Esophagus (tissue), 2 donors: ENCODE results near the gene ZDHHC14. TPM values are rescaled to one million over a fixed set of nuclear protein-coding genes. Genes with fewer than 3 reads are reported as not detected.

Experiments used
- H3K27ac ChIP-seq, 2 donors: one replicate each; pipeline ENCODE4 v1.5.1; 2013; ENCODE audit warnings: low read depth in 2 of 2, mild to moderate bottlenecking in 2 of 2, inconsistent platforms in 1 of 2, low read length in 1 of 2, moderate library complexity in 1 of 2
- H3K27me3 ChIP-seq, 2 donors: one replicate each; pipeline ENCODE4 v1.6.1; 2013; ENCODE audit warnings: low read length in 2 of 2, control low read depth in 1 of 2, mild to moderate bottlenecking in 1 of 2; ENCODE audit not compliant: insufficient read depth in 2 of 2, control insufficient read depth in 1 of 2
- H3K36me3 ChIP-seq, 2 donors: one replicate each; pipeline ENCODE4 v1.6.1; 2013; ENCODE audit warnings: low read length in 1 of 2; ENCODE audit not compliant: control insufficient read depth in 2 of 2, insufficient read depth in 2 of 2
- H3K4me1 ChIP-seq, 2 donors: one replicate each; pipeline ENCODE4 v1.6.1; 2013; ENCODE audit warnings: low read length in 1 of 2; ENCODE audit not compliant: control insufficient read depth in 2 of 2, insufficient read depth in 2 of 2
- H3K4me3 ChIP-seq, 2 donors: one replicate each; pipeline ENCODE4 v1.5.1; 2013; ENCODE audit warnings: low read length in 2 of 2, mild to moderate bottlenecking in 2 of 2, low read depth in 1 of 2, moderate library complexity in 1 of 2
- H3K9me3 ChIP-seq, 2 donors: one replicate each; pipeline ENCODE4 v1.6.1; 2013; ENCODE audit warnings: mild to moderate bottlenecking in 2 of 2, low read depth in 1 of 2, low read length in 1 of 2, moderate library complexity in 1 of 2; ENCODE audit not compliant: control insufficient read depth in 2 of 2, insufficient read depth in 1 of 2
- WGBS, 2 donors: extraction: QIAGEN DNeasy Blood & Tissue Kit; methylation state at CpG; one replicate each; pipeline ENCODE4 v1.1.7; 2013; 5-methylcytosine and 5-hydroxymethylcytosine counted together
- polyA plus RNA-seq, 2 donors: library from polyadenylated mRNA; stranded (reverse); fragments of 200-250 nt; gene quantifications; one replicate each; pipeline ENCODE4 v1.2.3, GENCODE V29; 2013
- donor health status: healthy with polysubstance abuse.
- donor health status: Bipolar disorder and iron deficiency.

Gene ZDHHC14
- polyA plus RNA-seq, 2 donors = 2.9 to 3.7 TPM

DNA sequence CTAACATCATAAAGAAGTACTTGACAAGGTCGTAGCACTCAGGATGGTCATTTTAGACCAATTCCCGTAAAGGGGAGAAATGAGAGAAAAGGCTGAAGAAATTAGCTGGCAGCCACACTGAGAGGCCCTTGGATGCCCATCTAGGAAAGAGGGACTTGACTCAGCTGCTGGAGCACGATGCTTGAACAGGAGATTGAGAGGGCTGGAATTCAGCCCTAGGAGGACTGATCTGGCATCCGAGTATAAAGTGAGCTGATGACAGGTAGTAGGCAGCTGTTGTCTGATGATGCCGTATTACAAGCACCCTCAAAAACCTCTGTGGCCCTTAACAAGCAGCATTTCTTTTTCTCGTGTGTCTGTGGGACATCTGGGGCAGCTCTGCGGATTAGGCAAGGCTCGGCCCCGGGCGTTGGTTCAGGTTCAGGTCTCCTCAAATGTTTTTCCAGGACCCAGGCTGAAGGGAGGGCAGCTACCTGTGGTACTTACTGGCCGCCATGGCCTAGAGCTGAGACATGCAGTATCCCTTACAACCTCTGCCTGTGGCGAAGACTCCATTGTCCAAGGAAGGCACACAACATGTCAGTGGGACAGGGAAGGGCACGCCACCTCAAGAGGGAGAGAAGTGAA, 222.4 kb downstream of the ZDHHC14 start:
- H3K4me3 ChIP-seq = no peak overlapping the region
- H3K9me3 ChIP-seq = no peaks in the 10 kb centered on the region
- H3K36me3 ChIP-seq = peaks cover 0 to 2% of the 10 kb centered on the region in 2 donors
- H3K4me1 ChIP-seq = no peaks in the 10 kb centered on the region
- H3K27ac ChIP-seq = no peak overlapping the region
- no peaks in the 10 kb centered on the region for H3K27me3 ChIP-seq
- WGBS, 2 donors = 88 to 93% methylated on average over 13 of the region's 13 CpGs

DNA sequence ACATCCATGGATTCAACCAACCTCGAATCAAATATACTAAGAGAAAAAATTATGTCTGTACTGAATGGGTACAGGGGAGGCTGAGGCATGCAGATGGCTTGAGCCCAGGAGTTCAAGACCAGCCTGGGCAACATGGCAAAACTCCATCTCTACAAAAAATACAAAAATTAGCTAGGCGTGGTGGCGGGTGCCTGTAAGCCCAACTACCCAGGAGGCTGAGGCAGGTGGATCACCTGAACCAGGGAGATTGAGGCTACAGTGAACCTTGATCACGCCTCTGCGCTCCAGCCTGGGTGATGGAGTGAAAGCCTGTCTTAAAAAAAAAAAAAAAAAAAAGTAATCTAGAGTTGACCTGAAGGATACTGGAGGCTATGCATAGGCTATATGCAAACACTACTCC, 223.0 kb downstream of the ZDHHC14 start:
- no peak overlapping the region for H3K27ac ChIP-seq
- H3K4me1 ChIP-seq = no peaks in the 10 kb centered on the region
- no peaks in the 10 kb centered on the region for H3K9me3 ChIP-seq
- no peak overlapping the region for H3K4me3 ChIP-seq
- peaks cover 0 to 2% of the 10 kb centered on the region in 2 donors for H3K36me3 ChIP-seq
- 95 to 96% methylated on average over 5 of the region's 5 CpGs for WGBS, 2 donors
- H3K27me3 ChIP-seq = no peaks in the 10 kb centered on the region

DNA sequence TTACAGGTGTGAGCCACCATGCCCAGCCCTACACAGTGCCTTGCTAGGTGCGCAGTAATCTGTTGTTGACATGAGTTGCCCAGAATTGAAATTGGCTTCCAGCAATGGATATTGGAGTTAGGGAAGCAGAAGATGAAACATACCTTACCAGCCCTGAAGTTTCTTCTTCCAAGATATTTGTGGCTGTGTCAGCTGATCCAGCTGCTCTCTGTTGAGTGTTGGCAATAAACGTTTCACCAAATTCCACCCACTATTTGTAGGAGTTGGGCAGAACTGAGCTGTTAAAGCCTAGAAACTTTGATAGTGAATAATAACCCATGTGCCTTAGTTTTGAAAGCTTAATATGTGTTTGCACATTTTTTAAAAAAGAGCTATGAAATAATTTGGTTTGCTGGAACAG, 223.8 kb downstream of the ZDHHC14 start:
- no peaks in the 10 kb centered on the region for H3K4me1 ChIP-seq
- 58 to 70% methylated on average over 2 of the region's 2 CpGs for WGBS, 2 donors
- no peaks in the 10 kb centered on the region for H3K27me3 ChIP-seq
- no peak overlapping the region for H3K27ac ChIP-seq
- H3K4me3 ChIP-seq = no peak overlapping the region
- peaks cover 0 to 2% of the 10 kb centered on the region in 2 donors for H3K36me3 ChIP-seq
- no peaks in the 10 kb centered on the region for H3K9me3 ChIP-seq

DNA sequence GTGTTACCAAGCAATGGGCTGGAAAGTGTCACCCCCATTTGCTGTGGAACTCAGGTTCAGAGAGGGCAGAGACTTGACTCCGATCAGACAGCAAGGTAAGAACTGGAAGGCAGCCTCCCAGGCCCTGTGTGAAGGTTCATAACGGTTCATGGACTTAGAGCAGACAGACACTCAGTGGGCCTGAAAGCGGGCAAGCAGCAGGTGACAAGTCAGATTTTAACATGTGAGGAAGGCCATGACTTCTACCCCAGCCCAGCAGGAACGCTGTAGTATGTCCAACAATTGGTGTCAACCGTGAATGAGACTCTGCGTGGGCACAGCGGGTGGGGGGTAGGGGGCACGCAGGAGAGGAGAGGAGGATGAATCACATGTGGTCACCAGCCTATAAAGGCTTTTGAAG, 224.5 kb downstream of the ZDHHC14 start:
- 89 to 93% methylated on average over 8 of the region's 8 CpGs for WGBS, 2 donors
- no peaks in the 10 kb centered on the region for H3K4me1 ChIP-seq

DNA sequence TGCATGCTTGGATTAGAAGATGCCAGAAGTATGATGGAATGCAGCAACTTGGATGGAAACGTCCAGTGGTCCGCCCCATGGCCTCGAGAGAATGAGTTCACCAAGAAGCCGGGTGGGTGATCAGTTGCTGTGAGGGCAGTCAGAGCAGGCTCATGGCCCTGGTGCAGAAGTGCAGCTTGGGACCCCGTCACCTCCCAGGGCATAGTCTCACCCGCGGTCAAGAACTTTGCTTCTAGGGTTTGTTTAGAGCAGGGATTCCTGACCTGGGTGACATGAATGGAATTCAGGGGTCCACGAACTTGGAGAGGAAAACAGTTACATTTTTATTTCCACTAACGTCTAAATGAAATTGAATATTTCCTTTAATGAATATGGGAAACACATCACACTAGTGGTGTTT, 225.5 kb downstream of the ZDHHC14 start:
- H3K4me3 ChIP-seq = no peak overlapping the region
- peaks cover 0 to 2% of the 10 kb centered on the region in 2 donors for H3K36me3 ChIP-seq
- 83 to 84% methylated on average over 9 of the region's 9 CpGs for WGBS, 2 donors
- H3K9me3 ChIP-seq = no peaks in the 10 kb centered on the region
- no peak overlapping the region for H3K27ac ChIP-seq
- H3K4me1 ChIP-seq = no peaks in the 10 kb centered on the region
- H3K27me3 ChIP-seq = no peaks in the 10 kb centered on the region

More for the DNA sequence above, 224.5 kb downstream of the ZDHHC14 start:
- Histone ChIP-seq H3K4me3 (no peak overlapping the region), H3K27me3 (no peaks in the 10 kb centered on the region), H3K36me3 (peaks cover 0 to 2% of the 10 kb centered on the region in 2 donors), H3K9me3 (no peaks in the 10 kb centered on the region), H3K27ac (no peak overlapping the region)

DNA sequence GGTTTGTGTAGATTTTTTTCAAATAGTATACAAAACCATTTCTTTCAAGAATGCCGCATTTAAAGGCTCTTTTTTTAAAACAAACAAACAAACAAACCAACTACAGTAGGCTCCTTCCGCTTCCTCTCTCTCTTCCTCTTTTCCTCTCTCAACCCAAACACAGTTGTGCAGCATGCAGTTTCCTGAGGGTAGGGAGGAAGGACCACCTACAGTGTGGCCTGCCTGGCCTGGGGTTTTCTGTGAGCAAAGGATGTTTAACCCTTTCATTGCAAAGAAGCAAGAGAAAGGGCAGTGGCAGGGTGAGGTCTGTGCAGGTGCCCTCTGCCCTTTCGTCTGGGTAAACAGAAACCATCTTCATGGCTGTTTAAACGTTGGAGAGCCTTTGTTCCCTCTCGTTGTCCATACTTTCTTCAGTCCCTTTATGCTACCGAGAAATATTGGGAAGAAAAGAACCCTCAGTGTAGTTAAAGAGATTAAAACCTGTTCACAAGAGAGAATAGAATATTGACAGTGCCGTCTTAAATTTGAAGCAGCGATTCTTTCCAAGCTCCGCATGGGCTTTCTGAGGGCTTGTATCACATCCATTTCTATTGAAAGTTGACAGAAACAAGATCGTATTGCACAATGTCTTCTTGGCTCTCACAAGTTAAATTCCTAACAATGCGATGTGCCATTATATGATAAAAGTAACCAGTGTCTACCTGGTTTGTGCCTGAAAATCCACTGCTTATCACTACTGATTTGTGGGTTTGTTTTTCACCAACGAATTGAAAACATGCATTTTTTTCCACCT, 226.5 kb downstream of the ZDHHC14 start:
- Histone ChIP-seq H3K9me3 (no peaks in the 10 kb centered on the region), H3K4me3 (no peak overlapping the region), H3K4me1 (no peaks in the 10 kb centered on the region), H3K36me3 (peaks cover 0 to 2% of the 10 kb centered on the region in 2 donors), H3K27ac (no peak overlapping the region), H3K27me3 (no peaks in the 10 kb centered on the region)
- WGBS, 2 donors = 68 to 71% methylated on average over 12 of the region's 12 CpGs

DNA sequence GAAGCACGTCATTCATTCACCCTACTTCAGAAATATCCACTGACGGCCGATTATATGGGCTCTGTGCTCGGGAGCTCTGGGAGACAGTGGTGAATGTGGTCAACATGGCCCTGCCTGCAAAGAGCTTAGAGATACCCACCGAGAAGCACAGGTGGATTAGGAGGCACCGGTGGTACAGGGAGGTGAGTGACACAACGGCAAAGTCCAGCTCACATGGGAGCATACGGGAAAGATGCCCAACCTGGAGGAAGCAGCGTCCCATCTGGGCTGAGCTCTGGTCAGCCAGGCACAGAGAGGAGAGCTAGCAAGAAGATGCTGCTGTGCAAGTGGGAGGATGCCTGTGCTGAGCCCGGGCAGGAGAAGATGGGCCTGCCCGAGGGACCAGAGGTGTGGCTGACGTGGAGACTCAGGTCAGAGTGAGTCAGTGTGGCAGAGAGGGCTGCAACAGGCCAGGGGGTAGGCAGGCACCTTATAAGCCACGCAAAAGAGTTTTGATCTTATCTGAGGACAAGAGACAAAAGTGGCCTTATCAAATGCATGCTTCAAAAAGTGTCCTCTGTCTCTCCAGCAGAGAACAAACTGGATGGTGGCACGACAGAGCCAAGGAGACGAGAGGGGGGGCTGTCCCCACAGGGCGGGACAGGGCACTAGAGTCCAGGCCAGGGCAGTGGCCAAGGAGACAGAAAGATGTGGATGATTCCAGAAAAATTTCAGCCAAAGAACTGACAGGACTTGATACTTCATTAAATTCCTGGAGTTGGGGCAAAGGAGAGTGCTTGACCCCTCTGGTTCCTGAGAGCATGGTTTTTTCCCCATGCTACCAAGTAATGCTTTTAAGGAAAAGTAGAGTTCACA, 227.5 kb downstream of the ZDHHC14 start:
- peaks cover 0 to 2% of the 10 kb centered on the region in 2 donors for H3K36me3 ChIP-seq
- 89 to 90% methylated on average over 16 of the region's 16 CpGs for WGBS, 2 donors
- no peaks in the 10 kb centered on the region for H3K4me1 ChIP-seq

DNA sequence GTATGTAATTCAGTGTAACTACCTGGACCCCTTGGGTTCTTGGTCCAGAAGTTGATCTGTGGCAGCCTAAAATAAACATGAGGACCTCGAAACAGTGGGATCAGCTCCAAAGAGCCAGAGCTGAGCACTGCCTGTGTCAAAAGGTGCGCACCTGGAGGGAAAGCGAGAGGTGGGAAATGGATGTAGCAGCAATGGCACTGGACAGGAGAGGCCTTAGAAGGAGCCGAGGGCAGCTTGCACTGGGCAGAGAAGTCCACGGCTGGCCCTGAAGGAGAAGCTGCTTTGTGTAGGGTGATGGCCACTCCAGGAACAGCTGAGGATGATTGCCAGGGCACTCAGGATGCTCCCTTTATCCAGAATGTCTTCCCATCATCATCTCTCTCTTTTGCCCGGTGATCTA, 228.1 kb downstream of the ZDHHC14 start:
- H3K4me3 ChIP-seq = no peak overlapping the region
- H3K27me3 ChIP-seq = no peaks in the 10 kb centered on the region
- no peaks in the 10 kb centered on the region for H3K4me1 ChIP-seq
- H3K27ac ChIP-seq = no peak overlapping the region
- 96 to 97% methylated on average over 6 of the region's 6 CpGs for WGBS, 2 donors
- H3K36me3 ChIP-seq = peaks cover 0 to 2% of the 10 kb centered on the region in 2 donors
- no peaks in the 10 kb centered on the region for H3K9me3 ChIP-seq

More for the DNA sequence above, 227.5 kb downstream of the ZDHHC14 start:
- Histone ChIP-seq H3K4me3 (no peak overlapping the region), H3K27ac (no peak overlapping the region), H3K27me3 (no peaks in the 10 kb centered on the region), H3K9me3 (no peaks in the 10 kb centered on the region)

DNA sequence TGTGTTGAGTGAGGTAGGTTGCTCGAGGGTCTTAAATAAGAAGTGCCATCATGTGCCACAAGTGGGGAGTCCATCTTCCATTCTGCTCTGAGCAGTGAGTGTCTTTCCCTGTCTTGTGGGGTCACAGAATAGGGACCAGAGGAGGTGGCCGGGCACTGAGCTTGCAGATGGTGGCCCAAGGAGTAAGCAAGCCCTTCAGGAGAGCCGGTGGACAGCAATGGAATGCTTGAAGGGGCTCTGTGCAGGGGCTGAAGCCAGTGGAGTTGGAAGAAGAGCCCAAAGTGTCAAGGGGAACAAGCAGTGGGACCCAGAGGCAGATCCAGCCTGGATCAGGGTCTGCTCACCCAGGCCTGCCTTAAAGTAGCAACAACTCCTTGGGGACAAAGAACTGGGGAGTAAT, 228.6 kb downstream of the ZDHHC14 start:
- no peak overlapping the region for H3K4me3 ChIP-seq
- H3K36me3 ChIP-seq = peaks cover 0 to 2% of the 10 kb centered on the region in 2 donors
- no peaks in the 10 kb centered on the region for H3K27me3 ChIP-seq
- no peak overlapping the region for H3K27ac ChIP-seq
- WGBS, 2 donors = 94 to 97% methylated on average over 3 of the region's 3 CpGs
- no peaks in the 10 kb centered on the region for H3K9me3 ChIP-seq
- H3K4me1 ChIP-seq = no peaks in the 10 kb centered on the region
